OCI-LY7 (cell line): ENCODE measurements around the gene BLMH. TPM values are rescaled to one million over a fixed set of nuclear protein-coding genes. Genes with fewer than 3 reads are reported as not detected.

ENCODE experiments used
- Bru-seq: library from RNA; stranded (reverse); fragments of 400-500 nt; gene quantifications from one replicate; lab custom pipeline; 2021; lab: Mats Ljungman, UMichigan
- BruChase-seq, 2 experiments: library from RNA; stranded (reverse); fragments of 400-500 nt; gene quantifications; one replicate each; lab custom pipeline; 2021; lab: Mats Ljungman, UMichigan
- BruUV-seq: library from RNA; stranded (reverse); fragments of 400-500 nt; replicated peaks from 2 replicates; lab custom pipeline; 2021; lab: Mats Ljungman, UMichigan
- CTCF ChIA-PET: fragments of 300-600 bp; sonication (Branson Sonifier 250); formaldehyde crosslinking; loops from one replicate; lab custom pipeline; 2022; ENCODE audit warnings: antibody characterized with exemption; ENCODE audit not compliant: unreplicated experiment; lab: Charles Lee
- POLR2A ChIA-PET: fragments of 300-600 bp; sonication (Branson Sonifier 250); formaldehyde crosslinking; loops from one replicate; lab custom pipeline; 2022; ENCODE audit warnings: antibody characterized with exemption; lab: Charles Lee
- DNase-seq: peaks from one replicate; pipeline ENCODE4 v3.0.0-alpha.2; 2015; ENCODE audit warnings: low spot score
- H2AFZ ChIP-seq: fragments of 200-600 bp; sonication (generic), shearing (Covaris generic); 2 replicates; pipeline ENCODE4 v1.6.1; 2014; ENCODE audit warnings: mild to moderate bottlenecking, antibody characterized with exemption, low read length, moderate library complexity
- H3K27ac ChIP-seq: fragments of 200-600 bp; sonication (generic); 2 replicates; pipeline ENCODE4 v1.5.1; 2014; ENCODE audit warnings: mixed run types, low read depth, mild to moderate bottlenecking, moderate library complexity, low read length, inconsistent platforms; ENCODE audit not compliant: poor library complexity, severe bottlenecking
- H3K36me3 ChIP-seq: fragments of 200-600 bp; sonication (generic); 2 replicates; pipeline ENCODE4 v1.6.1; 2014; ENCODE audit warnings: mild to moderate bottlenecking, antibody characterized with exemption, low read length, moderate library complexity, mixed read lengths; ENCODE audit not compliant: insufficient read depth
- H3K4me1 ChIP-seq: fragments of 200-600 bp; sonication (generic); 2 replicates; pipeline ENCODE4 v1.5.1; 2014; ENCODE audit warnings: mild to moderate bottlenecking, low read length; ENCODE audit not compliant: insufficient read depth, poor library complexity, severe bottlenecking
- H3K4me2 ChIP-seq: fragments of 200-600 bp; sonication (generic); 2 replicates; pipeline ENCODE4 v1.6.1; 2014; ENCODE audit warnings: mild to moderate bottlenecking, low read length
- H3K4me3 ChIP-seq: fragments of 200-600 bp; sonication (generic); 2 replicates; pipeline ENCODE4 v1.5.1; 2014; ENCODE audit warnings: mild to moderate bottlenecking, low read depth, low read length; ENCODE audit not compliant: poor library complexity, severe bottlenecking
- H3K79me2 ChIP-seq: fragments of 200-600 bp; sonication (generic); 2 replicates; pipeline ENCODE4 v1.6.1; 2016; ENCODE audit warnings: low read depth, mild to moderate bottlenecking, low read length, moderate library complexity, mixed read lengths; ENCODE audit not compliant: insufficient read depth
- H3K9me2 ChIP-seq: fragments of 200-600 bp; sonication (generic); 2 replicates; pipeline ENCODE4 v1.6.1; 2016; ENCODE audit warnings: mild to moderate bottlenecking, low read length, mixed read lengths; ENCODE audit not compliant: insufficient read depth
- H3K9me3 ChIP-seq: fragments of 200-600 bp; sonication (generic); 2 replicates; pipeline ENCODE4 v1.6.1; 2014; ENCODE audit warnings: mild to moderate bottlenecking, mixed run types, low read length, mixed read lengths
- H4K20me1 ChIP-seq: fragments of 200-600 bp; sonication (generic); 2 replicates; pipeline ENCODE4 v1.6.1; 2014; ENCODE audit warnings: mild to moderate bottlenecking, antibody characterized with exemption, low read length, moderate library complexity, mixed read lengths; ENCODE audit not compliant: insufficient read depth
- CTCF ChIP-seq: fragments of 200-600 bp; sonication (generic); conservative IDR thresholded peaks from 2 replicates; pipeline ENCODE4 v1.5.1; 2014; ENCODE audit warnings: mild to moderate bottlenecking, antibody characterized with exemption, low read length, moderate library complexity, mixed read lengths
- EZH2phosphoT487 ChIP-seq: fragments of 200-600 bp; sonication (generic); IDR thresholded peaks from 2 replicates; pipeline ENCODE4 v1.6.1; 2018; ENCODE audit warnings: low read depth, borderline replicate concordance, mild to moderate bottlenecking, mixed run types, antibody characterized with exemption, low read length, moderate library complexity, mixed read lengths
- intact Hi-C: fragments of 100-400 bp; cut with micrococcal nuclease; formaldehyde crosslinking; loops from one replicate; pipeline ENCODE4 v1.10.0; 2022; ENCODE audit not compliant: unreplicated experiment
- long read RNA-seq: library from polyadenylated mRNA; stranded (forward); transcript quantifications from one replicate; pipeline ENCODE4 v2.0.0, GENCODE V29; 2022
- total RNA-seq, 2 experiments: library from RNA; depleted of rRNA in 1 of 2; stranded (reverse); fragments of >200 nt in 1 of 2; shearing (Covaris generic) in 1 of 2; gene quantifications; 2 replicates each; pipeline ENCODE4 v1.2.3, GENCODE V29; 2014 to 2022

Gene BLMH
- total RNA-seq (2014; rRNA removed; shearing (Covaris generic)) (33.8 and 35.0 TPM in 2 replicates), total RNA-seq (2022) (65.7 and 72.7 TPM in 2 replicates), Bru-seq, nascent RNA (percentile 84 among the genes with signal in this experiment), BruChase-seq, experiment 1, labeled RNA remaining after a 6-hour chase (percentile 74 among the genes with signal in this experiment), BruChase-seq, experiment 2, labeled RNA remaining after a 2-hour chase (percentile 73 among the genes with signal in this experiment)
- long read RNA-seq, transcript BLMH-206 (1 exons, 2,079 nt), result minor isoform, 7 of 132 reads
- long read RNA-seq, transcript BLMH-201 (12 exons, 2,365 nt), result major isoform, 106 of 132 reads
- long read RNA-seq, partial matches to known transcripts, result 8 of 132 reads
- long read RNA-seq, other reads (novel, unspliced or antisense), result 11 of 132 reads

DNA sequence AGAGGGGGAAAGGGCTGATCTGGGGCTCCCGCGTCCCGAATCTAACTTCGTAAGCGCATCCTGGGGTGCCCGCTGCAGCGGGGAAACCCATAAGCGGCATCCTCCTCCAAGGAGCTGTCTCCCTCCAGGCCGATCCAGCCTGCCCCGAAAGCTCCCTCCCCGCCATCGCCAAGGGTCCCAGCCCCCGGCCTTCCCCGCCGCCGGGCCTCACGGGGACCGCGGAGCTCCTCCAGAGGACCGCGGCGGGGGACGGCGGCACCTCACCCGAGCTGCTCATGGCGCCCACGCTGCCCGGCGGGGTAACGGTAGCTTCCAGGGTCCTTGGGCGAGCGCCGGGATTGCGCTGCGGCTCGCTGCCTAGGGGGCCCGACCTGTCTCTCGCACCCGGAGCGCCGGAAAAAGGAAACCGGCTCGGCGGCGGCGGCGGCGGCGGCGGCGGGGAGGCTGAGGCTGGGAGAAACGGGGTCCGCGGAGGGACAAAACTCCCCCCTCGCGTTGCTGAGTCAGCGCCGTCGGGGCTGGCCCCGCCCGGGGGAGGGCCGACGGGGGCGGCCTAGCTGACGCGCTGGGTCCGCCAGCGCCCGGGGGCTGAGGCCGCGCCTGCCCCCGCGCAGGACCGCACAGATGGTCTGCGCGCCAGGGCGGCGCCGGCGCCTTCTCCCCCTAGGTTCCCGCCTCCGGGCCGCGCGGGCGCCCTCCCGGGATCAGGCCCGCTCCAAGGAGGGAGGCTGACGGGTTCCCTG lies at the start of gene BLMH:
TSS of gene BLMH (minus strand) at position 402 of the 743 bp plus-strand sequence. CDS start at position 277, 125 bp downstream.
- H3K79me2 ChIP-seq, result peaks cover 27% of the 10 kb centered on the region; the same call in 1 of the 2 replicates
- H3K27ac ChIP-seq, result peak within 1 kb of the TSS; percentile 34
- peaks cover 18% of the 10 kb centered on the region for H3K4me1 ChIP-seq
- H3K4me3 ChIP-seq, result peak within 1 kb of the TSS; percentile 83
- DNase-seq, result peak; percentile 76
- TF ChIP-seq CTCF, result no peak
- TF ChIP-seq EZH2phosphoT487, result no peak
- H4K20me1 ChIP-seq, result no peaks in the 10 kb centered on the region
- H3K4me2 ChIP-seq, result peak within 1 kb of the TSS; percentile 70
- ChIA-PET POLR2A (interaction anchor here (0.6 to 2.0 kb wide), 9 partner anchors 9 to 960 kb away, joined by 3 to 8 read pairs (median 3); no protein-coding TSS in a partner anchor), CTCF (interaction anchor here (0.9 kb wide), 1 partner anchor 18 kb away, joined by 3 read pairs; no protein-coding TSS in a partner anchor)
- no peaks in the 10 kb centered on the region for H3K9me3 ChIP-seq
- intact Hi-C loops, result no loop called here
- peaks cover 38% of the 10 kb centered on the region for H3K36me3 ChIP-seq
- H2AFZ ChIP-seq, result peak within 1 kb of the TSS; percentile 94
- BruUV-seq, result no TSS peak
- H3K9me2 ChIP-seq, result no peaks in the 10 kb centered on the region

- ChIA-PET CTCF (no interaction called here), POLR2A (interaction anchor here (0.8 kb wide), 1 partner anchor 26 kb away, joined by 3 read pairs; no protein-coding TSS in a partner anchor)
- no peaks in the 10 kb centered on the region for H3K36me3 ChIP-seq
- no peak overlapping the region for H3K27ac ChIP-seq
- BruUV-seq, result no TSS peak
- no peaks in the 10 kb centered on the region for H3K9me3 ChIP-seq
- no peaks in the 10 kb centered on the region for H4K20me1 ChIP-seq
- TF ChIP-seq EZH2phosphoT487, result no peak
- TF ChIP-seq CTCF, result no peak
- H3K4me2 ChIP-seq, result no peak overlapping the region
- no peak overlapping the region for H3K4me3 ChIP-seq
- intact Hi-C loops, result loop anchor here (2.0 to 10.0 kb wide), 4 partner anchors 136 to 486 kb away; partner anchors contain the start of gene GOSR1
- H3K9me2 ChIP-seq, result no peaks in the 10 kb centered on the region
- H3K4me1 ChIP-seq, result no peaks in the 10 kb centered on the region
- H2AFZ ChIP-seq, result peak overlapping the region; percentile 60; the same call in 1 of the 2 replicates
- no peaks in the 10 kb centered on the region for H3K79me2 ChIP-seq
- DNase-seq, result no peak
Measured at GRCh38 chr17:30340801-30341356, 49.1 kb upstream of the BLMH start.
